Measurements from ENCODE around the gene PAGR1. TPM values are rescaled to one million over a fixed set of nuclear protein-coding genes. Genes with fewer than 3 reads are reported as not detected.
A peak's percentile ranks its signal among the peaks of the same experiment; 100 is the strongest.

PAGR1 gene
- total and polyA plus RNA-seq, 9 of the 15 experiments (the other 6 are each of a cell fraction or from before 2014, with no cell fraction given), result 1.4 to 58.2 (median 16.8) TPM

GRCh38 chr16:29807426-29808218 is 8.3 kb upstream of the PAGR1 start (continued):
- TF ChIP-seq BRD9 (IDR thresholded peaks at IDR 0.05; ENCODE audit: low read depth, partially characterized antibody) (no peak), ZNF277 (CRISPR knock-in tag; IDR thresholded peaks at IDR 0.05; ENCODE audit: borderline replicate concordance) (no peak), ZBTB2 (IDR thresholded peaks at IDR 0.05) (peak; percentile 67), USF2 (CRISPR knock-in tag; IDR thresholded peaks at IDR 0.05) (peak; percentile 39; the same call in 1 of the 2 replicates), SP1 (CRISPR knock-in tag; IDR thresholded peaks at IDR 0.05) (peak; percentile 91), NCOA4 (IDR thresholded peaks at IDR 0.05; ENCODE audit: partially characterized antibody) (no peak), HES1 (IDR thresholded peaks at IDR 0.05; ENCODE audit: low read depth) (no peak), ZNF444 (CRISPR knock-in tag; IDR thresholded peaks at IDR 0.05) (peak; percentile 96), ZNF175 (CRISPR knock-in tag; IDR thresholded peaks at IDR 0.05; ENCODE audit: low read depth) (peak; percentile 82; the same call in 1 of the 2 replicates), RBM17 (IDR thresholded peaks at IDR 0.05; ENCODE audit: borderline replicate concordance, low read depth, low read length) (no peak), NFXL1 (CRISPR knock-in tag; IDR thresholded peaks at IDR 0.05) (no peak), TEAD4 (IDR thresholded peaks at IDR 0.05; ENCODE audit: low read length) (0 out of 2 replicates have a peak, but pooled peaks have one; percentile 23), TEAD4 (CRISPR knock-in tag; IDR thresholded peaks at IDR 0.05; ENCODE audit: borderline replicate concordance) (no peak)

Data from K562 (cell line).